T-helper 1 cell (primary cell): Measurements from ENCODE around the gene ETV7.
"Not testable (repeated sequence)": the region's sequence is repeated elsewhere in the genome, so short reads cannot be mapped to it uniquely, and the experiment has no call there.

Experiments used
- DNase-seq, 5 donors: peaks; one replicate each; pipeline ENCODE4 v3.0.0-alpha.2; 2012 to 2020

Gene ETV7

DNA sequence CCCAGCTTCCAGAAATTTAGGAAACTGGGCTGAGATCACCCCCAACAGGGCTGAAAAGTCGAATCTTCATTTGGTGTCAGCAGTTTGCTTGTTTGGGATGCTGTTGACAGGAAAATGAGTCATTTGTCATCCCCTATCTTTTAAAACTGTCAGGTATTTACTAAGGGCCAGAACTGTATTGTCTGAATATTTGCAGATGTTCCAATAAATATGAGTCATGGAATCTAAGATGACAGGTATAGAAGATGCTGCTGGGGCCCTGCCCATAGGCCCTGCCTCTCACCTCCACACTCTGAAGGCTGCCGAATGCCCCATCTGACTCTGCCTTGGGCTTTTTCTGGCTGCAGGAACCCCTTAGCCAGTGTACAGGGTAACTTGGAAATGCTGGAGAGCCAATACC, 3.9 kb downstream of the ETV7 start:
- DNase-seq = peak in 1 of 5 donors; percentile 54

DNA sequence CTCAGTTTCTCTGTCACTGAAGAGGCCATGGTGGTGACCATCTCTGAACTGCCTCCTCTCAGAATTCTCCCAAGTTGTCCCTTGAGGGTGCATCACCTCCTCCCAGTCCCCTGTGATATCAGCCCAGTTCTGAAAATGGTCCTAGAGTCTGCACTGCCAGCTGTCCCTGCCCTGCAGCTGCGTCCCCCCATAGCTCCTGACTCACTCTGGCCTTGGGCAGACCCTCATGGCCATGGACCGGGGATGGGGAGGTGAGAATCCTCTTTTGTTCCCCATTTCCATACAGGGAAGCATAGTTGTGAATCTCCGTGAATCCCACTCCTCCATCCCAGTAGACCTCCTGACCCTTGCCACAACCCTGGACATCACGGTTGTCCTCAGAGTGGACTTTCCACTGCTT, 4.5 kb downstream of the ETV7 start:
- no peak for DNase-seq

DNA sequence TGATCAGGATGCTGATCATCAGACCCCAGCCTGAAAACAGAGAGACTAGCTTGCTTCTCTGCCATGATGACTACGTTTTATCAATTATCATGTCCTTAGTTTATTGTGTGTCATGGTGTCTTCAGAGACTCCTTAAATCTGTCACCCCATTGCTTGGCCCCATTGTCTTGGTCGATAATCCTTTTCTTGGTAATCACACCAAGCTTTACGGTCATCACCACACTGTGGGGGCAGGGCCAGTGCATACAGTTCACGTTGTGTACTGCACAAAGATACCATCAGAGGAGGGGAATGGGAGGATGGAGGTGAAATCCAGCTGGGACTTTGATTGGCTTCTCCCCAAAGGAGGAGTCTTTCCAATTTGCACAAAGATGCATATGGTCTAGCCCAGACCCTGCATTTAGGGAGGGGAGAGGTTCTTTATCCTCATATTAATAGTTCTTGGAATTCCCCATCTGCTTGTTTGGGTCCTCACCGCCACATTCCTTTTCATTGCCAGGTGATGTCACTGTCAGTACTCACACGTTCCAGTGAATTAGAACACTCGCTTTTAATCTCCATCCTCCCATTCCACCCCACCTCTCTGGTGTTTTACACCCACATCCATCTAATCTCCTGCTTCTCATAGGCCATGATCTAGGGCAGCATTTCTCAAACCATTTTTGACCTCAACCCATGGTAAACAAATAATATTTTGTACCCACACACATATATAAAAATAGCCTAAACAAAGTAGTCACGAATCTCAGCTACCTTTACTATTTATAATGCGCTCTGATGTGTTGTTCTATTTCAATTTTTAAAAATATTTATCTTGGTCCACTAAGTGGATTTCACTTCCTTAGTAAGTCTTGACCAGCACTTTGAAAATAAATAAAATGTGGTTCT, 5.7 kb downstream of the ETV7 start:
- DNase-seq = no peak

DNA sequence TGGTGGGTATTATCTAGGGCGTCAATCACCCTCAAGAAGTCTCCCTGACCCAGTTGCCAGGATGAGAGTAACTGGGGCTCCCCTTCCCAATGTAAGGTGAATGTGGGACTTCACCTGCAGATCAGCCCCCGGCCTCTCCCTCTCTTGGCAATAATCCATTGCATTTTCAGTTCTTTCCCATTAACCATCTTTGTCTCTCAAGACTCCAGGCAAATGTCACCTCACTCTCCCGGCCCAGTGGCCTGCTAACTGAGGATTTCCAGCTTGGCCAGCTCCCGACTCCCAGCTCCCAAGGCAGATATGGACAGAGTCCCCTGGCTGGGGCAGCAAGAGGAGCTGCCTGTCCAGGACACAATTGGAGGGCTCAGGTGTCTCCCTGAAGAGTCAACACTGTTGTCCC, 7.3 kb downstream of the ETV7 start:
- no peak for DNase-seq

DNA sequence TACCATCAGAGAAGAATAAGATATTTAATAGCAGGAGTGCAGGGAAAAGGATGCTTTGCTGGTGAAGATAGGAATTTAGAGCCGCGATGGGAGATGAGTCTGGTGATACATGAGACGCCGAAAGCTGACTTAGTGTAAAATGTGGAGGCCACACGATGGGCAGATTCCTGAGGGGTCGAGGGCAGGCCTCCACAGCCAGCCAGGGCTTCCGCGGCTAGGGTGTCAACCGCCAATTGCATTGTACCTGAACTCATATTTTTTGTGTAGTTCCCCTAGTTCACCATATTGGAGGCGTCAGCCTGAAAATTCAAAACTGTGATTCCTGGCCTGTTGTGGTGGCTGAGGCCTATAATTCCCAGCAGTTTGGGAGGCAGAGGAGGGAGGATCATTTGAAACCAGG, 8.5 kb downstream of the ETV7 start:
- no peak for DNase-seq

DNA sequence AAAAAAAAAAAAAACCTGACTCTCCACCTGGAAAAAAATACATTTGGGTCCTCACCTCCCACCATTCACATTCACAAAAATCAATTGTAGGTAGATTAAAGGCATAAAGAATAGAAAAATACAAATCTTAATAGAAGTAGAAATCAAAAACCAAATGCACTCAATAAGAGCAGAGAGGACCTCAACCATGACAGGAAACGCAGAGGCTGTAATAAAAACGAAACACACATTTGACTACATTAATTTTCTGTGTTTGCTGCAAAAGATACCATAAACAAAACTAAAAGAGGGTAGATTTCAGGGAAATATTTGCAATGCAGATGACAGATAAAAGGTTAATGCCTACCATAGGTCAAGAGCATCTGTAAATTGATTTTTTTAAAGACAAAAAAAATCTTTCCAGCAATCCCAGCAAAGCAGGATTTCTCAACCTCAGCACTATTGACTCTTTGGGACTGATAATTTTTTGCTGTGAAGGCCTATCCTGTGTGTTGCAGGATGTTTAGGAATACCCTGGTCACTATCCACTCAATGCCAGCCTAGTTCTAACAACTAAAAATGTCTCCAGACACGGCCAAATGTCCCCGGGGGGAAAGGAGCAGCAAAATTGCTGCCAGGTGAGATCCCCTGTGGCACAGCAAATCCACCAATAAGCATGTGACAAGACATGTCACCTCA, 9.1 kb downstream of the ETV7 start:
- peak in 1 of 5 donors; percentile 22 for DNase-seq

DNA sequence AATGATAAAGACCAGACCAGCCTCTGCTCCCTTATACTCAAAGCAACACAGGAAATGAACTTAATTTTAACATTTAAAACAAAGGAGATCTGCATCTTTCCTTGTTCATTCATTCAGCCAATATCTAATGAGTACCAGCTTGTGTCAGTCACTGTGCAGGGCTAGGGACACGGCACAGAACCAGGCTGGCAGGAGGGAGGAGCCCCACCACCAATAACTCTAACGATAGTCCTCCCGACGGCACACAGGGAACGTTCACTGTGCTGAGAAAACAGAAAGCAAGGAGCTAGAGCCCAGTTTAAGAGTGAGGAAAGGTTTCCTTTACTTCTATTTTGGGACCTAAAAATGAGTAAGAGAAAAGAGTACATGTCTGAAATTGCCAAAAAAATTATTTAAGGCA, 9.9 kb downstream of the ETV7 start:
- no peak for DNase-seq

DNA sequence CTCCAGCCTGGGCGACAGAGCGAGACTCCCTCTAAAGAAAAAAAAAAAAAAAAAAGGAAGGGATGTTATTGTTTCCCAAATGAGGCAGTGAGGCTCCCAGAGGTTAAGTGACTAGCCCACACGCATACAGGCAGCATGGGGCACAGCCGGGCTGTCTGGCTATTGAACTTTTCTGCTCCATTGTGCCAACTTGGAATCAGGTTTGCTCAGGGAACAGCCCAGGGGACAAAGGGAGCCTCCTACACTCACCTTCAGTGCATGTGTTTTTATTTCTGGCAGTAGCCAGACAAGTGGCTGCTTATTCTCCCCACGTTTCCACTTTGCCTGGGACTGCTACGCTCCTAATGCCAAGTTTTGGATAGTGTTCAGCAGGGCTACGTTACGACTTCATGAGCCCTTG, 10.7 kb downstream of the ETV7 start:
- DNase-seq = no peak

DNA sequence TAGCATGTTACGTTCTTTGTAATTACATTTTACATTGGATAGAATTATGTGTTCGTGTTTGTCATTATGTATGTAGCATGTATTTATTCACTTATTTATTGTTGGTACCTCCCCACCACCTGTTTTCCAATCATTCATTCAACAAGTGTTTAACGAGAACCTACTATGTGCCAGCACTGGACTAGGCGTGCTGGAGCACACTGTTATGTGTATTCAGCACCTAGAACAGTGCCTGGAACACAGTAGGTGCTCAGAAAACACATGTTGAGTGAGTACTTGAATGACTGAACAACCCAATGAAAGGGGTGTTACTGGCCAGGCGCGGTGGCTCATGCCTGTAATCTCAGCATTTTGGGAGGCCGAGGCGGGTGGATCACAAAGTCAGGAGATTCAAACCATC, 11.3 kb downstream of the ETV7 start:
- no peak for DNase-seq

DNA sequence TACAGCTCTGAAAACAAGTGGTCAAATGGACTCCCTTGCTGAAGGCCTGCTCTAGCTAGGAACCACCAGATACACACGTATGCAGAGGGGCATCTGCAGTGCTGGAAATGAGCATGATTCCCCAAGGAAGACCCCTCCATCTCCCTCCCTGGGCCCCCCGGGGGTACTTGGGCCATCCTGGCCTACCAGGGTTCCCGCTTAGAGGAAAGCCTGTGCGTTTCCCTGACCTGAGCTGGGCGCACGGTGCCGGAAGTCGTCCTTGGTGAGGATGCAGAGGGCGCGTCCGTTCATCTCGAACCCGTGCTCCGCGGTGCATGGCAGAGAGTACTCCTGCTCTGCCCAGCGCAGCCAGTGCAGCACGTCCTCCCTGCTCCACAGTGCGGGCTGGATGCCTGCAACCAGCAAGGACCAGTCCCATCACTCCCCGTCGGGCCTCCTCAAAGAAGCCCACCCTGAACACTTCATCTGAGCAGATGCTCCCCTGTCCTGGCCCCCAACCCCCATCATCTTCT, 11.8 kb downstream of the ETV7 start:
- no peak for DNase-seq

DNA sequence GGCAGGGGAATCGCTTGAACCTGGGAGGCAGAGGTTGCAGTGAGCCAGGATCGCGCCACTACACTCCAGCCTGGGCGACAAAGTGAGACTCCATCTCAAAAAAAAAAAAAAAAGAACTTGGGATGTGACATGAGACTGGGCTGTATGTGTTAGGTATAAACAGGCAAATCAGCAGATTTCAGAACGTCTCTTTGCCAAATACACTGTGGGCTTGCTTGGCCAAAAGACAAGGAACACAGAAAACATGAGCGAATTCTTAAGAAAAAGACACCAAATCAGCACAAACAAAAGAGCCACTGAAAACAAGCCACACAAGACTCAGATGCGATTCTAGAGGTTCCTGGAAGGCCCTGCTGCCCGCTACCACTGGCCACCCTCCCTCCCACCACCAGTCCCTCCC, 12.5 kb downstream of the ETV7 start:
- no peak for DNase-seq

DNA sequence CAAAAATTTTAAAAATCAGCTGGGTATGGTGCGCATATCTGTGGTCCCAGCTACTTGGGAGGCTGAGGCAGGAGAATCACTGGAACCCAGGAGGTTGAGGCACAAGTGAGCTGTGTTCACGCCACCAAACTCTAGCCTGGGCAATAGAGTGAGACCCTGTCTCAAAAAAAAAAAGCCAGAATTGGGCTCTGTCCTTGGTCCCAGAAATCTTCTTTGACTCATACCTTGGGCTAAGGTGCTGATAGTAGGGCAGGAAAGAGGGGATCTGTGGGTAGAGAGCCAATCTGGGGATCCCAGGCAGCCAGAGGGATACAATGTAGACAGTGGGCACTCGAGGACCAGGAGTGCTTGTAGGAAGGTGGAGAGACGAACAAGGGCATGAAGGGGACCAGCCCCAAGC, 13.3 kb downstream of the ETV7 start:
- DNase-seq = no peak

DNA sequence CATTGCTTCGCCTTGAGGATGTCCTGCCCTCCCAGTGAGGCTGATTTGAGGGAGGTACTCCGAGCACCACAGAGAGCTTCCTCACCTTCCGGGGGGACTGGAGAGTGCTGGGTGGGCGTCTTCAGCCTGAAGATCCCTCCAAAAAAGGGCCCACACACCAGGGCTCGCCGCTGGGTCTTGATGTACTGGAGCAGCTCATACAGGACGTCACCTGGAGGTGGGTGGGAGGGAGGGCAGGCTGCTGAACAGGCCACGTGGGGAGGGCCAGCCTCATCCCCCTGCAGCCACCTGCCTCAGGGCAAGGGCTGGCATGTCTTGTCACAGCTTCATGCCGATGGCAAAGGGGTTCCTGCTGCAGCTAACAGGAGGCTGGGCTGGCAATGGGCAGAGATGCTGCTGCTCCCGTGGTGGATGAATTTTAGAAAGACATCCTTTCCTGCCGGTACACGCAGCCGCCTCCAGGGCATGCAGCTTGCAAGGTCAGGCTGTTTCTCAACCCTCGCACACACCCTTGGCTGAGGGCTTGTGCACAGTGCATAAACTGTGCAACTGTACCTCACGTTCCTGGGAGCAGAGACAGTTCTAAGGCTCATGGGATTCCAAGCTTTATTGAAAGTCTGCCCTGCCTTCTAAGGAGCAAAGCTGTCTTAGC, 14.0 kb downstream of the ETV7 start:
- no peak for DNase-seq

DNA sequence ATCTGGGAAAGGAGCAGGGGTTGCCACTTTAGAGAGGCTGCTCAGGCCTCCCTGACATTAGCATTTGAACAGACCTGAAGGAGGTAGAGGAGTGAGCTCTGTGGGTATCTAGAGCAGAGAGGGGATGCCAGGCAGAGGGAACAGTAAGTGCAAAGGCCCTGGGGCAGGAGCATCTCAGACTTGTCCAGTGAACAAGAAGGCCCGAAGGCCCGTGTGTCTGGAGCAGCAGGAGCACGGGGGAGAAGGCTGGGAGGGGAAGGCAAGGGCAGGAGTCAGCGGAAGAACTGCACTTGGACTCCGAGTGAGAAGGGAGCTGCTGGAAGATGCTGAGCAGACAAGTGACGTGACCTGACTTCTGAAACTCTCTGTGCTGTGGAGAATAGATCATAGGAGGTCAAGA, 15.4 kb downstream of the ETV7 start:
- DNase-seq = no peak

DNA sequence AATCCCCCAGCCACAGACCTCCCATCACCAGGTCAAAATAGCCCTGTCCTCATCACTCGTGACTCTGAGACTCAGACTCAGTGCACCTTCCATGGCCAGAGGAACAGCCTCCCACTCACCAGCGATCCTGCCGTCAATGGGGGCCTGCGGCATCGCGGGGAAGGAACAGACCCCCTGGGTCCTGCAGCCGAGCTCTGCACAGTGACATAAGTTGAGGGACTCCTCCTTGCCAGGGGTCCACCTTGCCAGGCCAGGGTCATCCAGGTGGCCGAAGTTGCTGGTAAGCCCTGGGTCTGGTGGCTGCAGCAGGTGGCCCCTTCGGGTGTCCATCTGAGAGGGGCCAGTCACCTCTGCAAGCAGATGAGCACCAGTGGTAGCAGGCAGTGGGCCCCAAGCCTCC, 16.3 kb downstream of the ETV7 start:
- no peak for DNase-seq

DNA sequence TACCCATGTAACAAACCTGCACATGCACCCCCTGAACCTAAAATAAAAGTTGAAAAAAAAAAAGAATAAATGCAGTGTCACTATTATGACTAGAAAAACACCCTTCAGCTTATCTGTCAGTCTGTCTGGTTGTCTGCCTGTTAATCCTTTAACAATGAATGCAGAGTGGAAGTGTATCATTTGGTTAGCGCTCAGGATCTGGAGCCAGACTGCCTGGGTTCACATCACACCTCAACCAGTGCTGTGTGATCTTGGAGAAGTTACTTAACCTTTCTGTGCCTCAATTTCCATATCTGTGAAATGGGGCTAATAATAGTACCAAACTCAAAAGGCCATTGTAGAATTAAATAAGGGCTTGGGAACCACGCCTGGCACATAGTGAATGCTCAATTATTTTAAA, 16.8 kb downstream of the ETV7 start:
- no peak for DNase-seq

DNA sequence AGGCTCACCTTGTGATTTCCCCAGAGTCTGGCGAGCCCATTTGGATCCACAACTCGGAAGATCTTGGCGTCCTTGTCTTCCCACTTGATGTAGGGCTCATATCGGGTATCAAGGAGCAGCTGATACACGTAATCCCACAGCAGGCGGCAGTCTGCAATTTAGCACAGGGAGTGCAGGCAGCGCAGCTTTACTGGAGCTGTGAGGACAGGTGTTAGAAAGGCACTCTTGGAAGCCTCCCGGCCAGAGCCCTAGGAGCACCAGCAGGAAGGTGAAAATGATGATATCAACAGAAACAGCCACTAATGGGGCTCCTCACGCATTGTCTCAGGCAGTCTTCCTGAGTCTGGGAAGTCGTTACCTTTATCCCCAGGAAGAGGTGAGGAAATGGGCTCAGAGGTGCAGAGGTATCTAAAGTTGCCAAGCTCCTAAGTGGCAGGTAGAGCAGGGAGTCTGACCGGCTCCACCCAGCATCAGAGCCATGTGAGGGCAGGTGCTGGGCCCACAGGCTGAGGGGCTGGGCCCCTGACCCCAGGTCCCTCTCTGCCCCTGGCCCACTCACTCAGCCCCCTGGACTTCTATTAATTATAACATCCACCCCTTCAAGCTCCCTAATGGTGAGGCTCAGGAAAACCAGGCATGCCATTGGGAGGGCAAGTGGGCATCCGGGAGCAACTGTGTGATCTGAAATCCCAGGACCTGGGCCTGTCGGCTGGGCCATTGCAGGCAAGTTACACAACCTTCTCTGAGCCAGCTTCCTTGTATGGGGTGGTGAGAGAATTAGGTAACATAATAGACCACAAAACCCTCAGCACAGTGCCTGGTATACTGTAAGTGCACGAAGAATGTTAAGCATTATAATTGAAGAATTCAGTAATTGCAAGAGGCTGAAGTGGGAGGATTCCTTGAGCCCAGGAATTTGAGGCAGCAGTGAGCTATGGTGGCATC, 18.3 kb downstream of the ETV7 start:
- DNase-seq = no peak

DNA sequence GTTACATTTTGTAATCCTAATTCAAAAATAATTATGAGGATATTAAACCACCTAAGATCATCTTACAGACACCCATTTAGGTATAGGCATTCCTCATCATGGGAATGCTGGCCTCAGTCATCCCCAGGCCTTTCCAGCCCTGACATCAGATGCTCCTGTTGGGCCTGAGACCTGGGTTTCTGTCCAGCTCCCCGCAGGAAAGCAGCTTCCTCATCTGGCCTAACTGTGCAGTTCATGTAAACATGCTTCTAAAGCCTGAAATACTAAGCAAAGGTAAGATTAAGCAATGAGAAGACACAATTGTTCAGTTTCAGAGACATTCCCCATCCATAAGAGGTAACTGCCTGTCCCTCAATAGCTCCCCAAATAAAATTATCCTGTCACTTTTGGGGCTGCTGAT, 19.0 kb downstream of the ETV7 start:
- DNase-seq = no peak

DNA sequence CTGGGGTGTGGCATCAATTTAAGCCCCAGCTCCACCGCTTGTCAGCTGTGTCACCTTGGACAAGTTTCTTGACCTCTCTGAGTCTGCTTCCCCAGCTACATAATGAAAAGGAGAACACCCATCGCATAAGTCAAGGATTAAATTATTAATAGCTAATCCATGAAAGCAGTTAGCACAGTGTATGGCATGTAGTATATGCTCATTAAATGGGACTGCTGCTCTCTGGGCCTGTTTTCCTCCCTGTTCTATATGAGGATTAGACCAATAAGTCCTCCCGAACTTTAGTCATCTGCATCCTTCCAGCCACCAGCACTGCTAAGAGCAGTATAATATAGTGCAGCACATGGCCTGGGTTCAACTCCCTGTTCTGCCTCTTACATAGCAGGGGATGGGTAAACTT, 19.7 kb downstream of the ETV7 start:
- DNase-seq = no peak

DNA sequence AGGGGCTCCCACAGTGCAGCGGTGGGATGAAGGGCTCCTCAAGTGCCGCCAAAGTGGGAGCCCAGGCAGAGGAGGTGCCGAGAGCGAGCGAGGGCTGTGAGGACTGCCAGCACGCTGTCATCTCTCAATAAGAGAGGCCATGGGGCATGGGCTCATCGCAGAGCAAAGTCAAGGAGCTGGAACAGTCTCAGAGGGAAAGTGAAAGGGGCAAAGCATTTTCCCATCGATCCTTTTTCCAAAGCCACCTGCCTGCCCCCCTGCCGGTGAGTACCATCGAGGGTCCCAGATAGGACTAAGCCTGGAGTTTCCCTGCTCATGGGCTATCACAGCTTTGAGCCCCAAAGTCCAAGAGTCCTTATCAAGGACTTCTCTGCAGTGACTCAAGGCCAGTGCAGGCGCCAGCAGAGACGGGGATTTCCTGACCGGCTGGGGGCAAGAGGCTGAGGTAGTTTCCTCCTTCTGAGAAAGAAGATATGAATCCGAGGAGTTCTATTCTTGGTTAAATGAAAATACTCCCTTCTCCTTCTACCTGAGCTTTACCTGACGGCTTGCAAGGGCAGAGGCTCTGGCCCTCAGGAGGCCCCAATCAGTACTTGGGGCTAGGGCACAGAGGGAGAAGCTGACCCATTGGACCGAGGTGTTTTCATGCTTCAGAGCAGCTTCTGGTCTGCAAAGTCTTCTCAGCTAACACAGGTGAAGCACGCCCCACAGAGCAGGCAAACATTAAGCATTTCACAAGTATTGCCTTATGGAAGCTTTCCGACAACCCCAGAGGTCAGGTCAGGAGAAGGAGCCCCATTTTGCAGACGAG, 22.6 kb downstream of the ETV7 start:
- no peak for DNase-seq

DNA sequence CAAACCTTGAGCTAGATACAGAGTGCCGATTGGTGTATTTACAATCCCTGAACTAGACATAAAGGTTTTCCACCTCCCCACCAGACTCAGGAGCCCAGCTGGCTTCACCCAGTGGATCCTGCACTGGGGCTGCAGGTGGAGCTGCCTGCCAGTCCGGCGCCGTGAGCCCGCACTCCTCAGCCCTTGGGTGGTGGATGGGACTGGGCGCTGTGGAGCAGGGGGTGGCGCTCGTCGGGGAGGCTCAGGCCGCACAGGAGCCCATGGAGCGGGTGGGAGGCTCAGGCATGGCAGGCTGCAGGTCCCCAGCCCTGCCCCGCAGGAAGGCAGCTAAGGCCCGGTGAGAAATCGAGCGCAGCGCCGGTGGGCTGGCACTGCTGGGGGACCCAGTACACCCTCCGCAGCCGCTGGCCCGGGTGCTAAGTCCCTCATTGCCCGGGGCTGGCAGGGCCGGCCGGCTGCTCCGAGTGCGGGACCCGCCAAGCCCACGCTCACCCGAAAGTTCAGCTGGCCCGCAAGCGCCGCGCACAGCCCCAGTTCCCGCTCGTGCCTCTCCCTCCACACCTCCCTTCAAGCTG, 23.3 kb downstream of the ETV7 start:
- DNase-seq = not testable (repeated sequence)
